Stomach (tissue), 9 donors: ENCODE data around the gene ST6GALNAC3. TPM values are rescaled to one million over a fixed set of nuclear protein-coding genes. Genes with fewer than 3 reads are reported as not detected.

Source experiments
- DNase-seq, 2 donors: peaks; one replicate each; pipeline versions ENCODE4 v3.0.0 to v3.0.0-alpha.2; 2013 to 2019
- H3K27ac ChIP-seq, 5 donors: fragments of 200-600 bp in 4 of 5; sonication (generic) in 4 of 5; one replicate each; pipeline ENCODE4 v1.5.1; 2013 to 2019; ENCODE audit warnings: mild to moderate bottlenecking in 1 of 5, moderate library complexity in 1 of 5
- H3K27me3 ChIP-seq, 3 donors: fragments of 200-600 bp; sonication (generic); one replicate each; pipeline ENCODE4 v1.5.1; 2017 to 2019; ENCODE audit warnings: mixed run types in 1 of 3
- H3K36me3 ChIP-seq, 4 donors: fragments of 200-600 bp; sonication (generic); 1 replicate in 3 of 4; 2 replicates in 1 of 4; pipeline ENCODE4 v1.5.1; 2016 to 2019
- H3K4me1 ChIP-seq, 4 donors: fragments of 200-600 bp; sonication (generic); one replicate each; pipeline ENCODE4 v1.5.1; 2016 to 2019
- H3K4me3 ChIP-seq, 4 donors: fragments of 200-600 bp; sonication (generic) in 3 of 4; one replicate each; pipeline ENCODE4 v1.5.1; 2016 to 2019; ENCODE audit warnings: mild to moderate bottlenecking in 1 of 4
- H3K9me3 ChIP-seq, 4 donors: fragments of 200-600 bp; sonication (generic); one replicate each; pipeline ENCODE4 v1.5.1; 2016 to 2019
- CTCF ChIP-seq, 7 experiments: fragments of 450-650 bp in 4 of 7; fragments of 200-600 bp in 3 of 7; sonication (generic) in 3 of 7; IDR thresholded peaks; one replicate each; pipeline ENCODE4 v1.5.1; 2016 to 2019; ENCODE audit warnings: antibody characterized with exemption in 7 of 7, control low read depth in 2 of 7, mild to moderate bottlenecking in 1 of 7
- EP300 ChIP-seq: sonication (generic); formaldehyde crosslinking; IDR thresholded peaks from one replicate; pipeline ENCODE4 v1.6.1; 2017; ENCODE audit warnings: antibody characterized with exemption
- POLR2A ChIP-seq, 4 donors: fragments of 450-650 bp; IDR thresholded peaks; one replicate each; pipeline ENCODE4 v1.6.1; 2016; ENCODE audit warnings: antibody characterized with exemption in 4 of 4, control low read depth in 2 of 4, mild to moderate bottlenecking in 1 of 4, moderate library complexity in 1 of 4
- POLR2AphosphoS5 ChIP-seq, 3 donors: sonication (generic); formaldehyde crosslinking; IDR thresholded peaks; one replicate each; pipeline ENCODE4 v1.6.1; 2016; ENCODE audit warnings: antibody characterized with exemption in 3 of 3
- WGBS, 5 donors: extraction: QIAGEN DNeasy Blood & Tissue Kit in 3 of 5; methylation state at CpG; one replicate each; pipeline versions ENCODE4 v1.1.5 to v1.1.7; 2013 to 2018; 5-methylcytosine and 5-hydroxymethylcytosine counted together
- intact Hi-C: fragments of 100-400 bp; cut with DNase I; formaldehyde crosslinking; loops from one replicate; pipeline ENCODE4 v1.15.1; 2023; ENCODE audit warnings: low total_unique reads
- polyA plus RNA-seq, 3 donors: library from polyadenylated mRNA; stranded (reverse); fragments of 200-250 nt; gene quantifications; one replicate each; pipeline ENCODE4 v1.2.3, GENCODE V29; 2013
- total RNA-seq, 5 donors: library from RNA; depleted of rRNA; stranded (reverse); fragments of >200 nt; gene quantifications; one replicate each; pipeline versions ENCODE4 v1.1.0 to v1.2.3, GENCODE V29; 2014 to 2016
- donor health status: healthy with polysubstance abuse.
- donor health status: Bipolar disorder and iron deficiency.
- donor health status: healthy.

Gene ST6GALNAC3
- total and polyA plus RNA-seq, 8 donors: under 0.01 to 21.7 (median 1.2) TPM; not detected in 1

- WGBS, 5 donors: 82 to 93% (median 91%) methylated on average over 12 to 13 of the region's 13 CpGs
- H3K27me3 ChIP-seq: no peaks in the 10 kb centered on the region
- no peak overlapping the region for H3K4me3 ChIP-seq
- no peak overlapping the region for H3K27ac ChIP-seq
- H3K4me1 ChIP-seq: no peaks in the 10 kb centered on the region
- no peaks in the 10 kb centered on the region for H3K36me3 ChIP-seq
- DNase-seq: no peak
- intact Hi-C loops: no loop called here
- TF ChIP-seq EP300: no peak
- no peaks in the 10 kb centered on the region for H3K9me3 ChIP-seq
These were observed 216.6 kb downstream of the ST6GALNAC3 start for GRCh38 chr1:76291191-76291590.

- TF ChIP-seq POLR2A (IDR thresholded peaks at IDR 0.05): no peak
- TF ChIP-seq EP300: no peak
- no peak for TF ChIP-seq POLR2AphosphoS5 (IDR thresholded peaks at IDR 0.05)
- TF ChIP-seq CTCF (IDR thresholded peaks at IDR 0.05): no peak
- Histone ChIP-seq H3K27me3 (no peaks in the 10 kb centered on the region), H3K4me3 (no peak overlapping the region), H3K9me3 (no peaks in the 10 kb centered on the region), H3K36me3 (no peaks in the 10 kb centered on the region), H3K27ac (no peak overlapping the region), H3K4me1 (no peaks in the 10 kb centered on the region)
- no peak for DNase-seq
- 68 to 91% (median 75%) methylated on average over 1 of the region's 1 CpG for WGBS, 5 donors
- intact Hi-C loops: no loop called here
These were observed 217.2 kb downstream of the ST6GALNAC3 start for GRCh38 chr1:76291737-76292136.

GRCh38 chr1:76292418-76293184 is 218.1 kb downstream of the ST6GALNAC3 start:
- 71 to 88% (median 82%) methylated on average over 2 of the region's 2 CpGs for WGBS, 5 donors
- H3K9me3 ChIP-seq: no peaks in the 10 kb centered on the region
- H3K27ac ChIP-seq: no peak overlapping the region
- no peaks in the 10 kb centered on the region for H3K36me3 ChIP-seq
- no peaks in the 10 kb centered on the region for H3K4me1 ChIP-seq
- no peak for DNase-seq
- no peaks in the 10 kb centered on the region for H3K27me3 ChIP-seq
- TF ChIP-seq EP300: no peak
- TF ChIP-seq POLR2A (IDR thresholded peaks at IDR 0.05): no peak
- TF ChIP-seq CTCF (IDR thresholded peaks at IDR 0.05): no peak
- TF ChIP-seq POLR2AphosphoS5 (IDR thresholded peaks at IDR 0.05): no peak
- no peak overlapping the region for H3K4me3 ChIP-seq
- intact Hi-C loops: no loop called here

GRCh38 chr1:76293831-76294230 is 219.3 kb downstream of the ST6GALNAC3 start:
- Histone ChIP-seq H3K27ac (no peak overlapping the region), H3K27me3 (no peaks in the 10 kb centered on the region), H3K4me1 (no peaks in the 10 kb centered on the region), H3K4me3 (no peak overlapping the region), H3K36me3 (no peaks in the 10 kb centered on the region), H3K9me3 (no peaks in the 10 kb centered on the region)
- WGBS, 5 donors: 35 to 57% (median 45%) methylated on average over 4 of the region's 4 CpGs
- TF ChIP-seq CTCF (IDR thresholded peaks at IDR 0.05) (no peak), EP300 (no peak), POLR2A (IDR thresholded peaks at IDR 0.05) (no peak)
- DNase-seq: no peak
- intact Hi-C loops: no loop called here

- no peaks in the 10 kb centered on the region for H3K4me1 ChIP-seq
- no peaks in the 10 kb centered on the region for H3K9me3 ChIP-seq
- TF ChIP-seq CTCF (IDR thresholded peaks at IDR 0.05) (no peak), POLR2A (IDR thresholded peaks at IDR 0.05) (no peak), EP300 (no peak), POLR2AphosphoS5 (IDR thresholded peaks at IDR 0.05) (no peak)
- intact Hi-C loops: no loop called here
- no peak overlapping the region for H3K4me3 ChIP-seq
- WGBS, 5 donors: 45 to 67% (median 48%) methylated on average over 5 of the region's 5 CpGs
- H3K36me3 ChIP-seq: no peaks in the 10 kb centered on the region
- DNase-seq: no peak
- no peaks in the 10 kb centered on the region for H3K27me3 ChIP-seq
- H3K27ac ChIP-seq: no peak overlapping the region
These were observed 220.1 kb downstream of the ST6GALNAC3 start for GRCh38 chr1:76294482-76295194.
